HG03196 (cell line): Measurements from ENCODE around the gene BCKDHB.
A peak's percentile ranks its signal among the peaks of the same experiment; 100 is the strongest.
"Not testable (repeated sequence)": the region's sequence is repeated elsewhere in the genome, so short reads cannot be mapped to it uniquely, and the experiment has no call there.

Source experiments
- ATAC-seq: cut with Tn5 transposase; IDR thresholded peaks from one replicate; pipeline ENCODE4 v1.9.1; 2021; ENCODE audit not compliant: unreplicated experiment

The BCKDHB gene

GRCh38 chr6:80254716-80255115 lies 148.2 kb downstream of the BCKDHB start:
- no peak for ATAC-seq

DNA sequence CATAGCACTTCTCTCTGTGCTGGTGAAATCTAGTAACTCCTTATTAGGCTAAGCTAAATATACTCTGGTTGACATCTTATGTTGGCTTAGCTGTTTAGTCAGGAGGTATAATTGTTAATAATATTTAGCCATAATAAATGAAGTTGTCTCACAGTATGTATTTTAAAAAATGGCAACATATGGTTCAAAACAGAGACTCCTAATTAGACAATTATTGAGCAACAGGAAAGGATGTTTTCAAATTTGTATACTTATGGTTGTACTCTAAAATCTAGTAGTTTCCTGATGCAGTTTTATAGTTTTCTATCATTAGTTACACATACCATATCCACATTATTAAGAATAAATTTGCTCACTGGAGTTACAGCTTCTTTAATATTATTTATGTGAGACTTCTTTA lies 150.2 kb downstream of the BCKDHB start:
- ATAC-seq = no peak

DNA sequence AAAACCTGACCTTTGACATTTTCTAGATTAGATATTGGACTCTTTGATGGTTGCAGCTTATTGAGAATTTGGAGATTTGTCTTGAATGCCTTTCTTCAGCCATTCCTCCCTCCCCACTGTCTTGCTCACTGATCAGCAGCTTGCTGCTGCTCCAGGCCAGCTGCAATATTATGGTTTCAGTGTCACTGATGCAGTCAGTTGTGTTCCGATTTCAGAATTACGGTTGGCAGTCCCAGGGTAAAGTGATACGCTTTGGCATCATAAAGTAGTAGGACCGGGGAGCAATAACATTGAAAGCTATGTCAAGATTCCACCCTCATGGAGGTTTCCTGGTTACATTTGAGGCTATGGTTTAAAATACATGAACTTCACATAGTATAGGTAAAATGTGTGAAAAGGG lies 152.6 kb downstream of the BCKDHB start:
- no peak for ATAC-seq

GRCh38 chr6:80263585-80263984 lies 157.1 kb downstream of the BCKDHB start:
- no peak for ATAC-seq

- ATAC-seq = no peak
Observed at GRCh38 chr6:80268865-80269730, 162.6 kb downstream of the BCKDHB start.

GRCh38 chr6:80271074-80271473 lies 164.6 kb downstream of the BCKDHB start:
- ATAC-seq = no peak

GRCh38 chr6:80272988-80273387 lies 166.5 kb downstream of the BCKDHB start:
- no peak for ATAC-seq

GRCh38 chr6:80276861-80277260 lies 170.4 kb downstream of the BCKDHB start:
- ATAC-seq = no peak

DNA sequence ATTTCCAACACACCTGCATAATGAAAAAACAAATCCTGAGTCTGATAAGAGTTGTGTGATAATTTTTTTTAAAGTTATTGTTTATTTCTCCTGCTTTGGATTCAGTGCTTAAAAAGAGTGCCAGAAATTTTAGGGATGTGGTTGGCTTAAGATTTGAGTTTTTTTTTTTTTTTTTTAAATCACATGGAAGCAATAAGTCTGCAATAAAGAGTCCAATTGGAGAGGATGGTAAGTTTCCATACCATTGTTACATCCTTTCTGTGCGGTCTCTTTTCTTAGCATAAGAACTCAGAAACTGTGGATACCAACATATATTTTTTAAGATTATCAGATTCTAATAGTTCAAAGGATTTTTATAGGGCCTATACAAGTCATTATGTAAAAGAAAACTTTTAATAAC lies 171.0 kb downstream of the BCKDHB start:
- no peak for ATAC-seq

DNA sequence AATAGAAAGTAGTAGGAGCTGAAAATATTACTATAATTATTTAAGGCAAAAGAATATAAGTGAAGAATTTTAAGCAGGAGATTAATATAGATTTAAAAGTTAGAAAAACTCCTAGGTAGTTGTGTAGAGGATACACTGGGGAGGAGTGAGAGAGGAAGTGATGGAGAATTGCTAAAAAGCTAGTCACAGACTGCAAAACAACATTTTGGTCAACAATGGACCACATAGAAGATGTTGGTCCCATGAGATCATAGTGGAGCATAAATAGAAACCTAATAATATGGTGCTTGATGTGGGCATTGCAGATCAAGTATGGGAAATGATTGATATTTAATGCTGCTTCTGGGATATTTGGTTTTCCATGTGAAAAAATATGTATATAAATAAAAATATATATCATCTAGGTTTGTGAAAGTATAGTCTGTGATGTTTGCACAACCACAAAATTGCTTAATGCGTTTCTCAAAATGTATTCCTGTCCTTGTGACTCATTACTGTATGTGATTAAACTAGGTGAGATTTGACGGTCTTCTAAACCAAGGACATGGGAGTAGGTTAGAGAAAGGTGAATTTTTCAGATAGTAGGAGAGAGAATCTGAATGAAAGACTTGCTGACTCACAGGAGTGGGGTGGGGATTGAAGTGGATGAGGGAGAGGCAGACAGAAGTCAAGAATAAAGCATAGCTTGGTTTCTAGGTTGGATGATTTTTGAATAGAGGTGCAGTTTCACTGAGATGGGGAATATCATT lies 174.0 kb downstream of the BCKDHB start:
- peak; percentile 67 for ATAC-seq

DNA sequence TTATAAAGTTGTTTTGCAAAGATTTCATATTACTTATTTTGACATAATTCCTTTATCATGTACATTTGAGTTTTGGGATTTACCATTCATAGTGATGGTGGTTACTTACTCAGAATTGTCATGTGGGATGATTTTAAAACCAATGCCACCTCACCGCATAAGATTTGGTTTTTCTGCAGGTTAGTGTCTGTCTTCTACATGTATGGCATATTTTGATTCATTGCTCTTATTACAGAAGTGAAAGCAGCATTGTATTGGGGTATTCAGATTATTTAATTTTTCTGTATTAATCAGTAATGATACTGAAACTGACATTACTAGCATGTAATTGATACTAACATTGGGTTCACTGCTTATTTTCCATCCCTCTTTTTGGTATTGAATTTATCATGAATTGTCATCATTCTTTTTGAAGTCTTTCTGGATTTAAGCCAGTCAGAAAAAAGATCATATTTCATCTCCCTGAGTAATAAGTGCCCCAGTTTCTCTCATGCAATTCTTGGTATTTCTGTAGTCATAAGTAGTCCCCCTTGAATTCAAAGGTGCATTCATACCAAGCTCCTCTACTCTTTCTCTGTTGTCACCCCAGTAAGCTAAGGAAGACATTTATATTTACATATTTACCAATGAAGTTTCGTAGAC lies 176.6 kb downstream of the BCKDHB start:
- no peak for ATAC-seq

DNA sequence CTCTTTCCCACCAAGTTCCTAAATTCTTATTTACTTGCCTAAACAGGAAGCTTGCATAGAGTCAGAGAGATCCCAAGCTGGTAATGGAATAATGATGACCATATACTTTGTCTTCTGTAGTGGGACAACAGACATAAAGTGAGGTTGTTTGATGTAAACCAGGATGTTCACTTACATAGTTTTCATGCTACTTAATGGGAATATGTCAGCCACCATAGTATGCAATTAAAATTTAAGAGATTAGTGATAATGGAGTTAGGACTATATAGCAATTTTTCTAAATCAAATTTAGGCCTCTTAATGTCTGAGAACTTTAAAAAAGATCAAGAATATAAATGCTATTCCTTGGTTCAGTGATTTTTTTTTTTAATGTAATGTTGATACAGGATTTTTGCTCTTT lies 180.6 kb downstream of the BCKDHB start:
- no peak for ATAC-seq

- ATAC-seq = no peak
Observed at GRCh38 chr6:80287607-80288006, 181.1 kb downstream of the BCKDHB start.

DNA sequence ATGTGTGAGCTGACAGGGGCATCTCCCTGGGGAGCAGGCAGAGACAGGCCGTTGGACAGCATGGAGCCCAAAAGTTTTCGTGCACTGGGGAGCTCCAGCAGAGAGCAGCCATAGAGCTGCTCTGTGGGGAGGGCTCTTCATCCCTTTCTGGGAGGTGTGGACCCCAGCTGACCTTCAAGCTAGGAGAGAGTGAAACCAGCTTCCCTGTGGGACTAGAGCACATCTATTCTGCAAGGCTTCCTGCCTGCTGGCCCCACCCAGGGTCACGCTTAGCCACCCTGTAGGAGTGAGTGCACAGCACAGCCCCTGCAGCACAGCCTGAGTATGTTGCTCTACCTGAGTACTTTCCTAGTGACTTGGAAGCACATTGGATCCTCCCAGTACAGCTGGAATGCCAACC lies 183.3 kb downstream of the BCKDHB start:
- ATAC-seq = no peak

- ATAC-seq = not testable (repeated sequence)
Observed at GRCh38 chr6:80294531-80294930, 188.1 kb downstream of the BCKDHB start.

DNA sequence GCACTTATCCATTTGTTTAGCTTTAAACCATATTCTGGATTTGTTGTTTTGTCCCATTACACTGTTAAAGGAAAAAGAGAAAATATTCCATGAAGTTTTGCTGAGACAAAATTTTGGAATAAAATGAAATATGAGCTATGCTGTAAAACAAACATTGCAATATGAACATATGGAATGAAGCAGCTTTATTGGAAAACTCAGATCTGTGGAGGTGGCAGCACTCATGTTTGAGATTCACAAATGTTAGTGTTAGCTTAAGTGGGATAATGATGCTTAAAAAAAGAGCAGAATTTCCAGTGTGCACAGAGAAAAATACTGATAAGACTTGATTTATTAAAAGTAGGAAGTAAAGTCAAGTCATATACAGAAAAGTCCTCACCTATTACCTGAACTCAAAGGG lies 196.2 kb downstream of the BCKDHB start:
- ATAC-seq = no peak

DNA sequence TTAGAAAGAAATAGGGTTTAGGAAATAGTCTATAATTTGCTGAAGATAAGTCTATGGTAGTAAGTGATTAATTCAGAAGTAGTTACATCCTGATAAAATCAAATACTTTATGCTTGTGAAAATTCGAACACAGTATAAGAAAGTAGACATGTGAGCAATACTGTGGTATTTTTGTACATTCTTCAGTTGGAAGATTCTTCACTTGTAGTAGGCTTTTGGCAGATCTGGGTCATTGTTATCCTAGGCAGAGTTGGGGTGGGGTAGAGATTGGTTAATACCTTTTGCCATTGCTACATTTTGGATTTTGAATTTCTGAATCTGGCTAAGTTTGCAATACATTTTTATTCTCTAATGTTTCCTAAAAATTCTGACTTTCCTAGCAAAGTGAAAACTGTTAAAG lies 197.5 kb downstream of the BCKDHB start:
- no peak for ATAC-seq

DNA sequence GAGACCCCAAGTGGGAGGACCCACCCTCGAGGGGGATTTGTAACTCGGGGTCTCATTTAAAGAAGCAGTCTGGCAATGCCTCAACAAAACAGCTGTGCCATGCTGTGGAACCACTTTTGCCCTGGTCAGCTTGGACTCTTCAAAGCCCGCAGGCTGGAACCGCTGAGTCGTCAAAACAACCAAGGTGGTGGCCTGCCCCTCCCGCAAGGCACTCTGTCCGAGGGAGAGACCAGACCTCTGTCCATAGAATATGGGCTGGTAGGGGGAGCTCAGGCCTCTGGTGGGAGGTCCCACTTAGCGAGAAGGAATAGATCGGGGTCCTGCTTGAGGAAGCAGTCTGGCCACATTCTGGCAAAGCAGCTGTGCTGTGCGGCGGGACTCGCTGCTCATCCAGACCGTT lies 208.1 kb downstream of the BCKDHB start:
- ATAC-seq = no peak

GRCh38 chr6:80316686-80317231 lies 210.3 kb downstream of the BCKDHB start:
- no peak for ATAC-seq

- ATAC-seq = no peak
Observed at GRCh38 chr6:80319196-80319595, 212.7 kb downstream of the BCKDHB start.

GRCh38 chr6:80321011-80321410 lies 214.5 kb downstream of the BCKDHB start:
- ATAC-seq = no peak

DNA sequence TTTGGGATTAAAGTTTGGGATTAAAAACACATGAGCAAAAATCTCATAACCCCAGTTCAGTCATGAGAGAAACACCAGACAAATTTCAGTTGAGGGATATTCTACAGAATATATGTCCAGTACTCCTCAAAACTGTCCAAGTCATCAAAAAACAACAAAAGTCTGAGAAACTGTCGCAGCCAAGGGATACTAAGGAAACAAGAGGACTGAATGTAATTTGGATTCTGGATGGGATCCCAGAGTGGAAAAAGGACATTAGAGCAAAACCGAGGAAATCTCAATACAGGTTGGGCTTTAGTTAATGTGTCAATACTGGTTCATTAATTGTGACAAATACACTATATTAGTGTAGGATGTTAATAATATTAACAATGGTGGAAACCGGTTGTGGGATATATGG lies 219.3 kb downstream of the BCKDHB start:
- ATAC-seq = no peak
